Measurements from ENCODE around the gene ANKRD36. TPM values are rescaled to one million over a fixed set of nuclear protein-coding genes. Genes with fewer than 3 reads are reported as not detected.
A peak's percentile ranks its signal among the peaks of the same experiment; 100 is the strongest.
"Not testable (repeated sequence)": the region's sequence is repeated elsewhere in the genome, so short reads cannot be mapped to it uniquely, and the experiment has no call there.

Gene ANKRD36
- total RNA-seq = 9.9 and 14.8 TPM in 2 replicates

GRCh38 chr2:97113050-97113881 is at the start of gene ANKRD36:
Gene ANKRD36 (plus strand): TSS chr2:97113153. CDS start chr2:97113740, 587 bp downstream.
- DNase-seq (ENCODE audit: low read depth); H3K36me3 ChIP-seq (ENCODE audit: control insufficient read depth, insufficient read depth, low read length); H3K27me3 ChIP-seq (ENCODE audit: control insufficient read depth, insufficient read depth, low read length): not testable (repeated sequence)
- TF ChIP-seq CTCF (IDR thresholded peaks at IDR 0.05; ENCODE audit: insufficient read depth, low read length, poor library complexity, severe bottlenecking) = peak; percentile 27
- H3K4me3 ChIP-seq (ENCODE audit: low read depth, low read length) = peak within 1 kb of the TSS; percentile 60

- not testable (repeated sequence) for H3K4me3 ChIP-seq (ENCODE audit: low read depth, low read length); H3K36me3 ChIP-seq (ENCODE audit: control insufficient read depth, insufficient read depth, low read length); H3K27me3 ChIP-seq (ENCODE audit: control insufficient read depth, insufficient read depth, low read length); DNase-seq (ENCODE audit: low read depth)
Observed at GRCh38 chr2:97066030-97066429, 46.9 kb upstream of the ANKRD36 start.

- TF ChIP-seq CTCF (IDR thresholded peaks at IDR 0.05; ENCODE audit: insufficient read depth, low read length, poor library complexity, severe bottlenecking) = no peak
- Histone ChIP-seq H3K27me3 (ENCODE audit: control insufficient read depth, insufficient read depth, low read length) (no peaks in the 10 kb centered on the region), H3K4me3 (ENCODE audit: low read depth, low read length) (no peak overlapping the region), H3K36me3 (ENCODE audit: control insufficient read depth, insufficient read depth, low read length) (no peaks in the 10 kb centered on the region)
- DNase-seq (ENCODE audit: low read depth) = no peak
Observed at GRCh38 chr2:97067279-97068004, 45.5 kb upstream of the ANKRD36 start.

GRCh38 chr2:97068074-97068473 is 44.9 kb upstream of the ANKRD36 start:
- Histone ChIP-seq H3K36me3 (ENCODE audit: control insufficient read depth, insufficient read depth, low read length) (no peaks in the 10 kb centered on the region), H3K4me3 (ENCODE audit: low read depth, low read length) (no peak overlapping the region), H3K27me3 (ENCODE audit: control insufficient read depth, insufficient read depth, low read length) (no peaks in the 10 kb centered on the region)
- DNase-seq (ENCODE audit: low read depth) = no peak
- no peak for TF ChIP-seq CTCF (IDR thresholded peaks at IDR 0.05; ENCODE audit: insufficient read depth, low read length, poor library complexity, severe bottlenecking)

GRCh38 chr2:97068722-97069121 is 44.2 kb upstream of the ANKRD36 start:
- H3K27me3 ChIP-seq (ENCODE audit: control insufficient read depth, insufficient read depth, low read length); H3K4me3 ChIP-seq (ENCODE audit: low read depth, low read length); DNase-seq (ENCODE audit: low read depth); H3K36me3 ChIP-seq (ENCODE audit: control insufficient read depth, insufficient read depth, low read length): not testable (repeated sequence)

GRCh38 chr2:97070915-97071314 is 42.0 kb upstream of the ANKRD36 start:
- not testable (repeated sequence) for DNase-seq (ENCODE audit: low read depth); H3K4me3 ChIP-seq (ENCODE audit: low read depth, low read length); H3K27me3 ChIP-seq (ENCODE audit: control insufficient read depth, insufficient read depth, low read length); H3K36me3 ChIP-seq (ENCODE audit: control insufficient read depth, insufficient read depth, low read length)

GRCh38 chr2:97077213-97077612 is 35.7 kb upstream of the ANKRD36 start:
- DNase-seq (ENCODE audit: low read depth); H3K27me3 ChIP-seq (ENCODE audit: control insufficient read depth, insufficient read depth, low read length); H3K4me3 ChIP-seq (ENCODE audit: low read depth, low read length); H3K36me3 ChIP-seq (ENCODE audit: control insufficient read depth, insufficient read depth, low read length): not testable (repeated sequence)

GRCh38 chr2:97080855-97081254 is 32.1 kb upstream of the ANKRD36 start:
- not testable (repeated sequence) for H3K27me3 ChIP-seq (ENCODE audit: control insufficient read depth, insufficient read depth, low read length); H3K4me3 ChIP-seq (ENCODE audit: low read depth, low read length); DNase-seq (ENCODE audit: low read depth); H3K36me3 ChIP-seq (ENCODE audit: control insufficient read depth, insufficient read depth, low read length)

- not testable (repeated sequence) for DNase-seq (ENCODE audit: low read depth); H3K27me3 ChIP-seq (ENCODE audit: control insufficient read depth, insufficient read depth, low read length); H3K36me3 ChIP-seq (ENCODE audit: control insufficient read depth, insufficient read depth, low read length); H3K4me3 ChIP-seq (ENCODE audit: low read depth, low read length)
Observed at GRCh38 chr2:97082206-97082605, 30.7 kb upstream of the ANKRD36 start.

GRCh38 chr2:97083516-97083915 is 29.4 kb upstream of the ANKRD36 start:
- H3K36me3 ChIP-seq (ENCODE audit: control insufficient read depth, insufficient read depth, low read length); DNase-seq (ENCODE audit: low read depth); H3K4me3 ChIP-seq (ENCODE audit: low read depth, low read length); H3K27me3 ChIP-seq (ENCODE audit: control insufficient read depth, insufficient read depth, low read length): not testable (repeated sequence)

- not testable (repeated sequence) for H3K4me3 ChIP-seq (ENCODE audit: low read depth, low read length); DNase-seq (ENCODE audit: low read depth); H3K36me3 ChIP-seq (ENCODE audit: control insufficient read depth, insufficient read depth, low read length); H3K27me3 ChIP-seq (ENCODE audit: control insufficient read depth, insufficient read depth, low read length)
Observed at GRCh38 chr2:97085093-97085492, 27.9 kb upstream of the ANKRD36 start.
